Medulla oblongata (tissue), 1 donor: ENCODE measurements around the gene RBM25.
"Not testable (repeated sequence)": the region's sequence is repeated elsewhere in the genome, so short reads cannot be mapped to it uniquely, and the experiment has no call there.

Source experiments
- DNase-seq: peaks from one replicate; pipeline ENCODE4 v3.0.0-alpha.2; 2015; ENCODE audit errors: extremely low spot score

The RBM25 gene

GRCh38 chr14:73168691-73169090, 110.4 kb downstream of the RBM25 start:
- DNase-seq, result no peak

DNA sequence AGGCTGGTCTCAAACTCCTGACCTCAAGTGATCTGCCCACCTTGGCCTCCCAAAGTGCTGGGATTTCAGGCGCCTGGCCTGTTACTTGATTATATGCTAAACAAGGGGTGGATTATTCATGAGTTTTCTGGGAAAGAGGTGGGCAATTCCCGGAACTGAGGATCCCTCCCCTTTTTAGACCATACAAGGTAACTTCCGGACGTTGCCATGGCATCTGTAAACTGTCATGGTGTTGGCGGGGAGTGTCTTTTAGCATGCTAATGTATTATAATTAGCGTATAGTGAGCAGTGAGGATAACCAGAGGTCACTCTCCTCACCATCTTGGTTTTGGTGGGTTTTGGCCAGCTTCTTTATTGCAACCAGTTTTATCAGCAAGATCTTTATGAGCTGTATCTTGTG, 111.5 kb downstream of the RBM25 start:
- not testable (repeated sequence) for DNase-seq

- DNase-seq, result no peak
Measured at GRCh38 chr14:73170686-73171085, 112.4 kb downstream of the RBM25 start.

- DNase-seq, result no peak
Measured at GRCh38 chr14:73172500-73172899, 114.2 kb downstream of the RBM25 start.

DNA sequence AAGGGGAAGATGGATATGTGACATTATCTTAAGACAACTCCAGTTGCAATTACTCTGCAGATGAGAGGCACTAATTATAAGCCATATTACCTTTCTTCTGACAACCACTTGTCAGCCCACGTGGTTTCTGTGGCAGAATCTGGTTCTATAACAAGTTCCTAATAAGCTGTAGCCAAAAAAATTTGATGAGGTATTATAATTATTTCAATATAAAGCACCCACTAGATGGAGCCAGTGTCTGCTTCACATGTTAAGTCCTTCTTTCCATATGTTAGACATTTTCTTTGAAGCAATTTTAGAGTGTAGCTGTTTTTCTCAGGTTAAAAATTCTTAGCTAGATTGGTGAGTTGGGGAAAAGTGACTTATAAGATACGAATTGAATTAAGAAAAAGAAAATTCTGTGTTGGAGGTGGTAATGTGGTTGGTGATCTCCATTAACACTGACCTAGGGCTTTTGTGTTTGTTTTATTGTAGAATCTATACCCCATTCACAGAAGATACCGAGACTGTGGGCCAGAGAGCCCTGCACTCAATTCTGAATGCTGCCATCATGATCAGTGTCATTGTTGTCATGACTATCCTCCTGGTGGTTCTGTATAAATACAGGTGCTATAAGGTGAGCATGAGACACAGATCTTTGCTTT, 114.9 kb downstream of the RBM25 start:
- peak; percentile 66 for DNase-seq
